NT2/D1 (cell line): ENCODE measurements around the gene RNF212B.

Experiments
- YY1 ChIP-seq: IDR thresholded peaks from 2 replicates; pipeline ENCODE4 v1.6.1; 2011; ENCODE audit not compliant: insufficient read length, insufficient read depth
- ZNF274 ChIP-seq: IDR thresholded peaks from 2 replicates; pipeline ENCODE4 v1.6.1; 2011; ENCODE audit warnings: mild to moderate bottlenecking, low read depth, low read length

GRCh38 chr14:23297611-23298277 is 60.0 kb downstream of the RNF212B start:
- TF ChIP-seq ZNF274: no peak
- TF ChIP-seq YY1: no peak
